ENCODE measurements around the gene BCKDHA.

Gene BCKDHA

GRCh38 chr19:41420101-41420880, 22.7 kb downstream of the BCKDHA start:
- no peaks in the 10 kb centered on the region for H3K79me2 ChIP-seq (ENCODE audit: low read length)
- H3K9me2 ChIP-seq (replicated peaks; ENCODE audit: insufficient read depth, low read length), result no peaks in the 10 kb centered on the region
- H3K27ac ChIP-seq (ENCODE audit: low read length), result no peak overlapping the region
- H3K4me2 ChIP-seq (ENCODE audit: low read depth, low read length), result no peak overlapping the region
- H3K9me3 ChIP-seq (replicated peaks; ENCODE audit: insufficient read depth, low read length), result no peaks in the 10 kb centered on the region
- no peaks in the 10 kb centered on the region for H3K36me3 ChIP-seq (replicated peaks; ENCODE audit: insufficient read depth, low read length)
- H3K9ac ChIP-seq (ENCODE audit: low read length), result no peak overlapping the region
- no peaks in the 10 kb centered on the region for H3K27me3 ChIP-seq (replicated peaks; ENCODE audit: insufficient read depth, low read length)
- no peak for TF ChIP-seq EZH2phosphoT487 (IDR thresholded peaks at IDR 0.05; ENCODE audit: low read length)
- TF ChIP-seq CTCF (IDR thresholded peaks at IDR 0.05; ENCODE audit: low read length), result no peak
- no peak for TF ChIP-seq EZH2 (optimal IDR thresholded peaks at IDR 0.05; ENCODE audit: low read depth, low read length)
- no peaks in the 10 kb centered on the region for H3F3A ChIP-seq (ENCODE audit: insufficient read depth, low read length)
- DNase-seq, result no peak
- H3K4me1 ChIP-seq (ENCODE audit: low read length), result no peaks in the 10 kb centered on the region
- H4K20me1 ChIP-seq (ENCODE audit: insufficient read depth, low read length), result no peaks in the 10 kb centered on the region
- H3K4me3 ChIP-seq (ENCODE audit: low read length), result no peak overlapping the region
- H2AFZ ChIP-seq (ENCODE audit: low read length), result no peak overlapping the region

GRCh38 chr19:41421314-41421713, 23.7 kb downstream of the BCKDHA start:
- no peak overlapping the region for H3K27ac ChIP-seq (ENCODE audit: low read length)
- H3K4me3 ChIP-seq (ENCODE audit: low read length), result no peak overlapping the region

GRCh38 chr19:41421973-41422372, 24.4 kb downstream of the BCKDHA start:
- H3K79me2 ChIP-seq (ENCODE audit: low read length), result no peaks in the 10 kb centered on the region
- no peaks in the 10 kb centered on the region for H3K9me3 ChIP-seq (replicated peaks; ENCODE audit: insufficient read depth, low read length)
- no peak overlapping the region for H3K4me2 ChIP-seq (ENCODE audit: low read depth, low read length)
- no peak for DNase-seq
- H3K27me3 ChIP-seq (replicated peaks; ENCODE audit: insufficient read depth, low read length), result no peaks in the 10 kb centered on the region
- H3K27ac ChIP-seq (ENCODE audit: low read length), result no peak overlapping the region
- H3K9ac ChIP-seq (ENCODE audit: low read length), result no peak overlapping the region
- H2AFZ ChIP-seq (ENCODE audit: low read length), result no peak overlapping the region
- H3F3A ChIP-seq (ENCODE audit: insufficient read depth, low read length), result no peaks in the 10 kb centered on the region
- H3K4me1 ChIP-seq (ENCODE audit: low read length), result no peaks in the 10 kb centered on the region
- TF ChIP-seq CTCF (IDR thresholded peaks at IDR 0.05; ENCODE audit: low read length) (no peak), EZH2 (optimal IDR thresholded peaks at IDR 0.05; ENCODE audit: low read depth, low read length) (no peak), EZH2phosphoT487 (IDR thresholded peaks at IDR 0.05; ENCODE audit: low read length) (no peak)
- H3K4me3 ChIP-seq (ENCODE audit: low read length), result no peak overlapping the region
- no peaks in the 10 kb centered on the region for H4K20me1 ChIP-seq (ENCODE audit: insufficient read depth, low read length)
- H3K9me2 ChIP-seq (replicated peaks; ENCODE audit: insufficient read depth, low read length), result no peaks in the 10 kb centered on the region
- H3K36me3 ChIP-seq (replicated peaks; ENCODE audit: insufficient read depth, low read length), result no peaks in the 10 kb centered on the region

More at GRCh38 chr19:41421314-41421713, 23.7 kb downstream of the BCKDHA start:
- no peaks in the 10 kb centered on the region for H3K27me3 ChIP-seq (replicated peaks; ENCODE audit: insufficient read depth, low read length)
- H3K36me3 ChIP-seq (replicated peaks; ENCODE audit: insufficient read depth, low read length), result no peaks in the 10 kb centered on the region
- no peaks in the 10 kb centered on the region for H3K9me3 ChIP-seq (replicated peaks; ENCODE audit: insufficient read depth, low read length)
- TF ChIP-seq EZH2 (optimal IDR thresholded peaks at IDR 0.05; ENCODE audit: low read depth, low read length), result no peak
- TF ChIP-seq EZH2phosphoT487 (IDR thresholded peaks at IDR 0.05; ENCODE audit: low read length), result no peak
- TF ChIP-seq CTCF (IDR thresholded peaks at IDR 0.05; ENCODE audit: low read length), result no peak
- no peaks in the 10 kb centered on the region for H3F3A ChIP-seq (ENCODE audit: insufficient read depth, low read length)
- no peaks in the 10 kb centered on the region for H3K79me2 ChIP-seq (ENCODE audit: low read length)
- H4K20me1 ChIP-seq (ENCODE audit: insufficient read depth, low read length), result no peaks in the 10 kb centered on the region
- H2AFZ ChIP-seq (ENCODE audit: low read length), result no peak overlapping the region
- no peaks in the 10 kb centered on the region for H3K9me2 ChIP-seq (replicated peaks; ENCODE audit: insufficient read depth, low read length)
- no peak overlapping the region for H3K9ac ChIP-seq (ENCODE audit: low read length)
- no peaks in the 10 kb centered on the region for H3K4me1 ChIP-seq (ENCODE audit: low read length)
- no peak overlapping the region for H3K4me2 ChIP-seq (ENCODE audit: low read depth, low read length)
- no peak for DNase-seq

Data from MM.1S (cell line).